SH-SY5Y (cell line): Measurements from ENCODE around the gene ZFHX2.

Source experiments
- GATA2 ChIP-seq: IDR thresholded peaks from 2 replicates; pipeline ENCODE4 v1.6.1; 2011; ENCODE audit warnings: mild to moderate bottlenecking, low read depth, low read length
- GATA3 ChIP-seq: IDR thresholded peaks from 2 replicates; pipeline ENCODE4 v1.6.1; 2011; ENCODE audit warnings: low read depth, mild to moderate bottlenecking, low read length, moderate library complexity

- no peak for TF ChIP-seq GATA3
- no peak for TF ChIP-seq GATA2
These were observed 6.9 kb upstream of the ZFHX2 start for GRCh38 chr14:23558346-23559009.
